Measurements from ENCODE around the gene ETS1. TPM values are rescaled to one million over a fixed set of nuclear protein-coding genes. Genes with fewer than 3 reads are reported as not detected.

The ETS1 gene
- total RNA-seq, 1 donor from 2014 or later, result 45.3 TPM

DNA sequence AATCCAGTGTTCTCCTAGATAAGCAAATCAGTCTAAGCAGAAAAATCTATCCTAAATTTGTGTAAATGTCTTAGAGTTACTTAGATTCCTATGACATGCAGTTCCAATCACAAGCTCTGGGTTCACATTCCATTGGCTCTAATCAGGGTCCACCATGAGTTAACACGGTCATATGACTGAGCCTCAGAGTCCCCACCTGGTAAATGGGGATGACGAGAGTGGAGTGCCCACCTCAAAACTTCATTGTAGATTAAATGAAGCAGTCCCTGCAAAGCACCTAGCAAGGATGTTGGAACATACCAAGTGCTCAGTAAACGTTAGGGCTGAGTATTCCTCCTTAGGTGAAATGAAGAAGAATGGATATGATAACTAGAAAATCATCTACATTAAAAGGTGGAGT is 3.1 kb downstream of the ETS1 start:
- no peak overlapping the region for H3K4me3 ChIP-seq
- peaks cover 66% of the 10 kb centered on the region for H3K4me1 ChIP-seq
- peak overlapping the region; percentile 4 for H3K27ac ChIP-seq (replicated peaks)
- DNase-seq, result no peak
- no peaks in the 10 kb centered on the region for H3K27me3 ChIP-seq (ENCODE audit: low read depth)
- intact Hi-C loops (cut with micrococcal nuclease), result no loop called here
- H3K36me3 ChIP-seq, result no peaks in the 10 kb centered on the region
- no peaks in the 10 kb centered on the region for H3K9me3 ChIP-seq (replicated peaks)
- TF ChIP-seq CTCF (IDR thresholded peaks at IDR 0.05; ENCODE audit: borderline replicate concordance), result no peak

DNA sequence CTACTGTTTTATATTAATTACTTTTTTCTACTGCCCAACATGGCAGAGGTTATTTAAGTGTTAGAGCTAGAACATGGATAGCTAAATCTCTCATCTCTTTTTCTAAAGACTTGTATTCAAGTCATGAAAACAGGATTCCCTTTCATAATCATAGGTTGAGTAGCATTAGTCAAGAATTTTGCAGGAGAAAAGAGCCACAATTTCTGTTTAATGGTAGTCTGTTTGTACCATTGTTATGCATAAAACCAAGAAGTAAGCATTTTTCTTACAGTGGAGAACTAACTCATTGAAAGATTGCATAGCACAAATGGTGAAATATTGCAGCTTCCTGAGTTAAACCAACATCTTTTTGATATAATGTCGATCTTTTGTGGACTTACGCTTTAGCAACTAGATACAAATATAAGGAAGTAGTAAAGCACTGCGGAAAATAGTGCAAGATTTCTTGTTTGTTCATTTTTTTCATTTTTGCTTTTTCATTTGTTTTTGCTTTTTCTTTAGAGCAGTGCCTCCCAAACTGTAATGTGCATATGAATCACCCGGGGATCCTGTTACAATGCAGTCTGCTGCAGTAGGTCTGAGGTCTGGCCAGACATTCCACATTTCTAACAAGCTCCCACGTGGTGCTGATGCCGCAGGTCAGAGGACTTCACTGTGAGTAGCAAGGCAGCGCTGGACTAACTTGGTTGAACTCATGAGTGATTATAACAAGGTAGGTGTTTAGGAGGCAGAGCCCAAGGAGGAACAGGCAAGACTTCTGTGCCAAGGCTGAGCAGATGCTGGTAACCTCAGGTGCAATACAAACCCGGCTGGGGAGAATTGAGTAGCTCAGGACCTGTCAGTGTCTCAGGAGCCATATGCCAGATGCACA is 4.6 kb downstream of the ETS1 start:
- TF ChIP-seq CTCF (IDR thresholded peaks at IDR 0.05; ENCODE audit: borderline replicate concordance), result no peak
- H3K36me3 ChIP-seq, result no peaks in the 10 kb centered on the region
- intact Hi-C loops (cut with micrococcal nuclease), result no loop called here
- H3K4me1 ChIP-seq, result peaks cover 81% of the 10 kb centered on the region
- no peaks in the 10 kb centered on the region for H3K9me3 ChIP-seq (replicated peaks)
- H3K27ac ChIP-seq (replicated peaks), result peak overlapping the region; percentile 22
- H3K4me3 ChIP-seq, result no peak overlapping the region
- DNase-seq, result no peak
- no peaks in the 10 kb centered on the region for H3K27me3 ChIP-seq (ENCODE audit: low read depth)

- H3K27me3 ChIP-seq (ENCODE audit: low read depth), result no peaks in the 10 kb centered on the region
- no peaks in the 10 kb centered on the region for H3K36me3 ChIP-seq
- no peak for DNase-seq
- no peak overlapping the region for H3K4me3 ChIP-seq
- no peak for TF ChIP-seq CTCF (IDR thresholded peaks at IDR 0.05; ENCODE audit: borderline replicate concordance)
- H3K27ac ChIP-seq (replicated peaks), result peak overlapping the region; percentile 63
- intact Hi-C loops (cut with micrococcal nuclease), result no loop called here
- no peaks in the 10 kb centered on the region for H3K9me3 ChIP-seq (replicated peaks)
- H3K4me1 ChIP-seq, result peaks cover 81% of the 10 kb centered on the region
Observed at GRCh38 chr11:128581561-128582272, 5.6 kb downstream of the ETS1 start.

DNA sequence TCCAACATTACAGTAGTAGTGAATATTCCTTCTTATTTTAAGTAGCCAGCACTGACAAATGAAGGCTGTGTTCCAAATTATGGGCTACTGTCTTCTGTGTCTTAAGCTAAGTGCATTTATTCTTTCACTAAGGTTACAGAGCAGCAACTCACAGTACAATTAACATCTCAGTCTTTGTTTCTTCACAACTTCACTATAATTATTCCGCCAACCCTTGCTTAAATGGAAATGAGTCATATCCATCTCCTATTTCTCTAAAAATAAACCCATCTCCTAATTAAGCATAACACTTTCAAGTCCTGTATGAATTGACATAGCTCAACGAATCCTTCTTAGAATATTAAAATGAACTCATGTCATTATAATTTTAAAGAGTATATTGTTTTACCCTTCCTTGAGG is 6.7 kb downstream of the ETS1 start:
- Histone ChIP-seq H3K27ac (replicated peaks) (peak overlapping the region; percentile 63), H3K9me3 (replicated peaks) (no peaks in the 10 kb centered on the region), H3K27me3 (ENCODE audit: low read depth) (no peaks in the 10 kb centered on the region), H3K4me3 (no peak overlapping the region), H3K36me3 (no peaks in the 10 kb centered on the region), H3K4me1 (peaks cover 83% of the 10 kb centered on the region)
- no peak for TF ChIP-seq CTCF (IDR thresholded peaks at IDR 0.05; ENCODE audit: borderline replicate concordance)
- DNase-seq, result no peak
- intact Hi-C loops (cut with micrococcal nuclease), result no loop called here

DNA sequence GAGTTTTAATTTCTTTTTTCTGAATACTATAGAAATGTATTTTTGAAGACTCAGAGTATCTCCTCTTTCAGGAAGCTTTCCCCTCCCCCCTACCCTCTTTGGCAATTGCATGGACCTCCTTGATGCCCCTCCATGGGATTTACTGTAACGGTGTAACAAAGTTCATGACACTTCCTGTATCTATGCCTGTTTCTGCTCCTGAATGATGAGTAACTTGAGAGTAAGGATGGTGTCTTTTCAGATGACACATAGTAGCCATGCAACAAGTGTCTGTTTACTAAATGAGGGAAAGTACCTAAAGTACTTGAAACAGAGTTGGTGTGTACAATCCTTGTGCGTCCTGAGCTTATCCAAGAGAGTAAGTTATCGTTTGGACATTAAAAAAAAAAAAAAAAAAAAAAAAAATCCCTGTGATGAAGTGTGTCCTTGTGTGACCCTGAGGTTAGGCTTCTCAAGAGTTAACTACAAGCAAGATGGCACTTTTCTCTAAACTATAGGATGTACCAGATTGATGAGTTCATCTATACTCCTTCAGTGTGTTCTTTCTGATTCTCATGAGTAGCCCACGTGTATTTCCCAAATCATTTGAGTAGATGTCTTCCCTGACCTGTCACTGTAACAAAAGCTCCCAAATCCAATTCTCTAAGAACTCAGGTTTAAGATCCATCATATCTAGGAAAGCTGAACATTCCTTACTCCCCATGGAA is 7.4 kb downstream of the ETS1 start:
- H3K4me1 ChIP-seq, result peaks cover 84% of the 10 kb centered on the region
- no peaks in the 10 kb centered on the region for H3K9me3 ChIP-seq (replicated peaks)
- H3K27ac ChIP-seq (replicated peaks), result peak overlapping the region; percentile 63
- no peaks in the 10 kb centered on the region for H3K27me3 ChIP-seq (ENCODE audit: low read depth)
- no peaks in the 10 kb centered on the region for H3K36me3 ChIP-seq
- intact Hi-C loops (cut with micrococcal nuclease), result no loop called here
- TF ChIP-seq CTCF (IDR thresholded peaks at IDR 0.05; ENCODE audit: borderline replicate concordance), result no peak
- H3K4me3 ChIP-seq, result no peak overlapping the region
- DNase-seq, result no peak

All from left ventricle myocardium inferior (tissue), 1 donor.